Prostate gland (tissue), 2 donors: Measurements from ENCODE around the gene APBB1.

ENCODE experiments used
- CTCF ChIP-seq, 4 experiments: fragments of 200-600 bp in 2 of 4; fragments of 450-650 bp in 2 of 4; sonication (generic) in 2 of 4; IDR thresholded peaks; 1 replicate in 3 of 4; 2 replicates in 1 of 4; pipeline ENCODE4 v1.5.1; 2016 to 2019; ENCODE audit warnings: antibody characterized with exemption in 4 of 4, mild to moderate bottlenecking in 2 of 4, moderate library complexity in 2 of 4
- POLR2A ChIP-seq: fragments of 450-650 bp; IDR thresholded peaks from one replicate; pipeline ENCODE4 v1.6.1; 2016; ENCODE audit warnings: antibody characterized with exemption, mild to moderate bottlenecking
- POLR2AphosphoS5 ChIP-seq: sonication (generic); formaldehyde crosslinking; IDR thresholded peaks from one replicate; pipeline ENCODE4 v1.6.1; 2017; ENCODE audit warnings: antibody characterized with exemption

- TF ChIP-seq CTCF (IDR thresholded peaks at IDR 0.05): no peak
- TF ChIP-seq POLR2A: no peak
- no peak for TF ChIP-seq POLR2AphosphoS5
Observed at GRCh38 chr11:6437423-6437822, 18.5 kb upstream of the APBB1 start.
